Mesenchymal stem cell (in vitro differentiated cells and primary cell): ENCODE data around the gene HUNK.
"Not testable (repeated sequence)": the region's sequence is repeated elsewhere in the genome, so short reads cannot be mapped to it uniquely, and the experiment has no call there.

Experiments used
- DNase-seq: peaks from one replicate; pipeline ENCODE4 v3.0.0-alpha.2; 2013
- H2AFZ ChIP-seq: one replicate; pipeline ENCODE4 v1.6.1; 2013; ENCODE audit warnings: low read depth, mild to moderate bottlenecking, control low read depth, inconsistent platforms, low read length, moderate library complexity
- H2AK5ac ChIP-seq: 2 replicates; pipeline ENCODE4 v1.6.1; 2013; ENCODE audit warnings: low read length, moderate library complexity, mild to moderate bottlenecking, inconsistent platforms; ENCODE audit not compliant: severe bottlenecking
- H2BK120ac ChIP-seq: one replicate; pipeline ENCODE4 v1.6.1; 2013; ENCODE audit warnings: low read depth, mild to moderate bottlenecking, inconsistent platforms, low read length, moderate library complexity
- H2BK12ac ChIP-seq, 2 experiments: one replicate each; pipeline ENCODE4 v1.6.1; 2013; ENCODE audit warnings: inconsistent platforms in 2 of 2, low read length in 2 of 2, mild to moderate bottlenecking in 2 of 2, moderate library complexity in 2 of 2, control low read depth in 1 of 2
- H2BK15ac ChIP-seq: one replicate; pipeline ENCODE4 v1.6.1; 2013; ENCODE audit warnings: mild to moderate bottlenecking, low read depth, inconsistent platforms; ENCODE audit not compliant: poor library complexity, severe bottlenecking
- H2BK5ac ChIP-seq: 2 replicates; pipeline ENCODE4 v1.6.1; 2013; ENCODE audit warnings: low read depth, mild to moderate bottlenecking, low read length, control low read depth, inconsistent platforms; ENCODE audit not compliant: poor library complexity, severe bottlenecking
- H3K14ac ChIP-seq, 2 experiments: one replicate each; pipeline ENCODE4 v1.6.1; 2013; ENCODE audit warnings: inconsistent platforms in 2 of 2, low read length in 2 of 2, control low read depth in 1 of 2, mild to moderate bottlenecking in 1 of 2, moderate library complexity in 1 of 2
- H3K18ac ChIP-seq, 2 experiments: one replicate each; pipeline ENCODE4 v1.6.1; 2013; ENCODE audit warnings: inconsistent platforms in 2 of 2, low read length in 2 of 2, control low read depth in 1 of 2, low read depth in 1 of 2, mild to moderate bottlenecking in 1 of 2
- H3K23ac ChIP-seq, 2 experiments: one replicate each; pipeline ENCODE4 v1.6.1; 2013; ENCODE audit warnings: inconsistent platforms in 2 of 2, low read length in 2 of 2, mild to moderate bottlenecking in 2 of 2, moderate library complexity in 2 of 2, control low read depth in 1 of 2
- H3K27ac ChIP-seq: 2 replicates; pipeline ENCODE4 v1.5.1; 2013; ENCODE audit warnings: mild to moderate bottlenecking, moderate library complexity, low read length, control low read depth, inconsistent platforms; ENCODE audit not compliant: poor library complexity, severe bottlenecking
- H3K27me3 ChIP-seq, 2 experiments: 2 replicates each; pipeline versions ENCODE4 v1.6.1 to v1.7.0; 2013; ENCODE audit warnings: low read length in 2 of 2, mild to moderate bottlenecking in 2 of 2, moderate library complexity in 2 of 2, control low read depth in 1 of 2, inconsistent platforms in 1 of 2; ENCODE audit not compliant: control insufficient read depth in 1 of 2, insufficient read depth in 1 of 2
- H3K36me3 ChIP-seq, 2 experiments: 2 replicates each; pipeline versions ENCODE4 v1.6.1 to v1.7.0; 2013; ENCODE audit warnings: low read length in 2 of 2, control low read depth in 1 of 2, inconsistent platforms in 1 of 2, low read depth in 1 of 2, mild to moderate bottlenecking in 1 of 2; ENCODE audit not compliant: insufficient read depth in 2 of 2, control insufficient read depth in 1 of 2
- H3K4ac ChIP-seq, 2 experiments: one replicate each; pipeline ENCODE4 v1.6.1; 2013; ENCODE audit warnings: inconsistent platforms in 2 of 2, low read length in 2 of 2, mild to moderate bottlenecking in 2 of 2, moderate library complexity in 2 of 2, control low read depth in 1 of 2, low read depth in 1 of 2
- H3K4me1 ChIP-seq: 2 replicates; pipeline ENCODE4 v1.6.1; 2013; ENCODE audit warnings: low read depth, low read length, control low read depth; ENCODE audit not compliant: control insufficient read depth, insufficient read depth
- H3K4me2 ChIP-seq: 2 replicates; pipeline ENCODE4 v1.6.1; 2013; ENCODE audit warnings: low read length, mild to moderate bottlenecking, inconsistent platforms; ENCODE audit not compliant: poor library complexity, severe bottlenecking
- H3K4me3 ChIP-seq, 2 experiments: 2 replicates each; pipeline versions ENCODE4 v1.5.1 to v1.7.0; 2013; ENCODE audit warnings: low read length in 2 of 2, mild to moderate bottlenecking in 2 of 2, control low read depth in 1 of 2, low read depth in 1 of 2; ENCODE audit not compliant: insufficient read depth in 1 of 2
- H3K79me1 ChIP-seq: replicated peaks from 2 replicates; pipeline ENCODE4 v1.6.1; 2013; ENCODE audit warnings: mild to moderate bottlenecking, control low read depth, low read length, inconsistent platforms; ENCODE audit not compliant: poor library complexity, severe bottlenecking
- H3K9ac ChIP-seq: 2 replicates; pipeline ENCODE4 v1.7.0; 2013; ENCODE audit warnings: mild to moderate bottlenecking, low read length, moderate library complexity
- H3K9me3 ChIP-seq: 2 replicates; pipeline ENCODE4 v1.7.0; 2013; ENCODE audit warnings: mild to moderate bottlenecking, low read length; ENCODE audit not compliant: control insufficient read depth
- H4K8ac ChIP-seq: one replicate; pipeline ENCODE4 v1.6.1; 2013; ENCODE audit warnings: inconsistent platforms, mild to moderate bottlenecking, low read length, moderate library complexity
- H4K91ac ChIP-seq: one replicate; pipeline ENCODE4 v1.6.1; 2013; ENCODE audit warnings: mild to moderate bottlenecking, low read length, inconsistent platforms
- WGBS: methylation state at CpG from one replicate; pipeline ENCODE4 v1.1.7; 2013; ENCODE audit warnings: mixed read lengths; 5-methylcytosine and 5-hydroxymethylcytosine counted together

Gene HUNK

GRCh38 chr21:31946876-31947550, 74.2 kb downstream of the HUNK start:
- not testable (repeated sequence) for H3K9me3 ChIP-seq, H4K8ac ChIP-seq, H2AFZ ChIP-seq, H3K27me3 ChIP-seq, DNase-seq, H3K9ac ChIP-seq, H3K14ac ChIP-seq, H2BK12ac ChIP-seq, H3K4ac ChIP-seq, H3K23ac ChIP-seq, H3K4me1 ChIP-seq, H2BK120ac ChIP-seq, H2BK5ac ChIP-seq, H3K4me2 ChIP-seq, H3K79me1 ChIP-seq, H3K27ac ChIP-seq, H3K36me3 ChIP-seq, H3K18ac ChIP-seq, H2AK5ac ChIP-seq, H2BK15ac ChIP-seq
- H4K91ac ChIP-seq: peak overlapping the region; percentile 65
- WGBS: 98% methylated on average over 32 of the region's 32 CpGs
- peak overlapping the region in 1 of 2 experiments; percentile 32 for H3K4me3 ChIP-seq

- H2BK15ac ChIP-seq: no peak overlapping the region
- no peak overlapping the region for H3K4ac ChIP-seq
- no peaks in the 10 kb centered on the region for H3K36me3 ChIP-seq
- peak; percentile 15 for DNase-seq
- H3K14ac ChIP-seq: no peak overlapping the region
- no peak overlapping the region for H4K91ac ChIP-seq
- no peaks in the 10 kb centered on the region for H3K4me1 ChIP-seq
- H3K9ac ChIP-seq: no peak overlapping the region
- no peak overlapping the region for H2BK5ac ChIP-seq
- no peaks in the 10 kb centered on the region for H3K27me3 ChIP-seq
- no peak overlapping the region for H3K4me3 ChIP-seq
- H3K4me2 ChIP-seq: no peak overlapping the region
- no peak overlapping the region for H4K8ac ChIP-seq
- no peak overlapping the region for H2AFZ ChIP-seq
- H2AK5ac ChIP-seq: no peak overlapping the region
- no peak overlapping the region for H3K23ac ChIP-seq
- H3K9me3 ChIP-seq: no peaks in the 10 kb centered on the region
- no peak overlapping the region for H3K18ac ChIP-seq
- no peak overlapping the region for H2BK12ac ChIP-seq
- H2BK120ac ChIP-seq: no peak overlapping the region
- no peaks in the 10 kb centered on the region for H3K79me1 ChIP-seq
- no peak overlapping the region for H3K27ac ChIP-seq
- WGBS: 51% methylated on average over 7 of the region's 7 CpGs
These were observed 75.9 kb downstream of the HUNK start for GRCh38 chr21:31948676-31949075.

GRCh38 chr21:31952828-31953227, 80.0 kb downstream of the HUNK start:
- no peak overlapping the region for H2AK5ac ChIP-seq

GRCh38 chr21:31957631-31958030, 84.8 kb downstream of the HUNK start:
- H2BK120ac ChIP-seq: no peak overlapping the region
- DNase-seq: no peak
- WGBS: 92% methylated on average over 2 of the region's 2 CpGs
- no peak overlapping the region for H3K9ac ChIP-seq
- no peak overlapping the region for H3K4ac ChIP-seq
- H4K8ac ChIP-seq: no peak overlapping the region
- no peak overlapping the region for H3K18ac ChIP-seq
- H3K9me3 ChIP-seq: peaks cover 3% of the 10 kb centered on the region
- H2BK12ac ChIP-seq: no peak overlapping the region
- no peak overlapping the region for H3K4me3 ChIP-seq
- H3K4me1 ChIP-seq: no peaks in the 10 kb centered on the region
- no peak overlapping the region for H2AK5ac ChIP-seq
- no peak overlapping the region for H2BK15ac ChIP-seq
- H3K79me1 ChIP-seq: no peaks in the 10 kb centered on the region
- H3K4me2 ChIP-seq: no peak overlapping the region
- no peak overlapping the region for H2BK5ac ChIP-seq
- no peaks in the 10 kb centered on the region for H3K27me3 ChIP-seq
- H4K91ac ChIP-seq: no peak overlapping the region
- no peak overlapping the region for H2AFZ ChIP-seq
- H3K36me3 ChIP-seq: no peaks in the 10 kb centered on the region
- no peak overlapping the region for H3K23ac ChIP-seq
- H3K27ac ChIP-seq: no peak overlapping the region
- no peak overlapping the region for H3K14ac ChIP-seq

More at GRCh38 chr21:31952828-31953227, 80.0 kb downstream of the HUNK start:
- Histone ChIP-seq H3K23ac (no peak overlapping the region), H2BK5ac (no peak overlapping the region), H4K91ac (no peak overlapping the region), H2BK12ac (no peak overlapping the region), H3K4me1 (no peaks in the 10 kb centered on the region), H4K8ac (no peak overlapping the region), H3K4me3 (no peak overlapping the region), H2BK120ac (no peak overlapping the region), H3K18ac (no peak overlapping the region), H3K79me1 (no peaks in the 10 kb centered on the region), H2BK15ac (no peak overlapping the region), H3K36me3 (no peaks in the 10 kb centered on the region), H3K27ac (no peak overlapping the region), H2AFZ (no peak overlapping the region), H3K4ac (no peak overlapping the region), H3K14ac (no peak overlapping the region), H3K27me3 (no peaks in the 10 kb centered on the region), H3K4me2 (no peak overlapping the region), H3K9ac (no peak overlapping the region), H3K9me3 (no peaks in the 10 kb centered on the region)
- DNase-seq: peak; percentile 40
- WGBS: 94% methylated on average over 1 of the region's 3 CpGs
